SK-N-MC (cell line): ENCODE data around the gene NUP50.

Experiments
- EZH2 ChIP-seq: fragments of 200-600 bp; sonication (generic); IDR thresholded peaks from one replicate; pipeline ENCODE4 v1.6.1; 2017; ENCODE audit warnings: antibody characterized with exemption
- POLR2AphosphoS5 ChIP-seq: IDR thresholded peaks from 2 replicates; pipeline ENCODE4 v1.6.1; 2012; ENCODE audit warnings: mild to moderate bottlenecking, low read depth, low read length, borderline replicate concordance

- TF ChIP-seq EZH2 (no peak), POLR2AphosphoS5 (no peak)
Observed at GRCh38 chr22:45192701-45193187, 29.0 kb downstream of the NUP50 start.
